GM19467 (cell line): ENCODE measurements around the gene COL6A2.

Source experiments
- ATAC-seq: cut with Tn5 transposase; IDR thresholded peaks from one replicate; pipeline ENCODE4 v1.9.1; 2021; ENCODE audit warnings: mild to moderate bottlenecking, moderate library complexity; ENCODE audit not compliant: unreplicated experiment

Gene COL6A2

DNA sequence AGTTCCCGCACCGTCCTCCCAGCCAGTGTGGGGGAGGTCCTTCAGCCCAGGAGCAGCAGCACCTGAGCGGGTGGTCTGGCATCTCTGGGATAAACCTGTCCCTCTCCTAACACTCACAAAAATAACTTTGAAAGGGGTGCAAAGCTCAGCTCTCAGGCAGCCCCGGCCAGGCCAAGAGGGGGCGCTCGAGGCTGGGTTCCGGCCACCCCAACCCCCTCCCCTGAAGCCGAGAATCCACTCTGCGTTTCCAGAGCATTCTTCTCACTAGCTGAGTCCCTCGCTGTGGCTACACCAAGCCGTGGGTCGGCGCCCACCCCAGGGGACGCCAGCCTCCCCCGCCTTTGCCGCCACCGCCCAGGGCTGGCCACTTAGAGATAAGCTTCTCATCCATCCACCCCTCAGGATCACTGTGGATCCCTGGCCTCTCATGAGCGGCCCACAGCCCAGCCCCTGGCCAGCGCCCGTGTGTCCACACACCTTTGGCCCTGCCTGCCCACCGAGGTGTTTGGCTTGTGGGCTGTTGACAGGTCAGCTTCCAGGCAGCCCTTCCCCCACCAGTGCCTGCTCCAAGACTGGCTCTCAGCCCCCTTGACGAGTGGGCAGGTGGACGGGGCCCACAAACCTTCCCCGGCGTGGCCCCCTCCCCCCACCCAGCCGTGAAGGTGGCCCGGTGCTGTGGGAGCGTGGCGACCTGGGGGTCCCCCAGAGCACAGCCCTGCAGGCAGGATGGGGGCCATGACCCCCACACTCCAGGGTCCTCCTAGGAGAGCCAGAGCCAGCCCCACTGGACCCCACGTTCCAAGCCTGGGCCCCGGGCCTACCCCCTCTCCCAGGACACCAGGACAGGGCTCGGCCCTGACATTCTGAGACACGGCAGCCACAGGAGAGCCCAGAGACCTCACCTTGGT lies 55.6 kb downstream of the COL6A2 start:
- no peak for ATAC-seq

DNA sequence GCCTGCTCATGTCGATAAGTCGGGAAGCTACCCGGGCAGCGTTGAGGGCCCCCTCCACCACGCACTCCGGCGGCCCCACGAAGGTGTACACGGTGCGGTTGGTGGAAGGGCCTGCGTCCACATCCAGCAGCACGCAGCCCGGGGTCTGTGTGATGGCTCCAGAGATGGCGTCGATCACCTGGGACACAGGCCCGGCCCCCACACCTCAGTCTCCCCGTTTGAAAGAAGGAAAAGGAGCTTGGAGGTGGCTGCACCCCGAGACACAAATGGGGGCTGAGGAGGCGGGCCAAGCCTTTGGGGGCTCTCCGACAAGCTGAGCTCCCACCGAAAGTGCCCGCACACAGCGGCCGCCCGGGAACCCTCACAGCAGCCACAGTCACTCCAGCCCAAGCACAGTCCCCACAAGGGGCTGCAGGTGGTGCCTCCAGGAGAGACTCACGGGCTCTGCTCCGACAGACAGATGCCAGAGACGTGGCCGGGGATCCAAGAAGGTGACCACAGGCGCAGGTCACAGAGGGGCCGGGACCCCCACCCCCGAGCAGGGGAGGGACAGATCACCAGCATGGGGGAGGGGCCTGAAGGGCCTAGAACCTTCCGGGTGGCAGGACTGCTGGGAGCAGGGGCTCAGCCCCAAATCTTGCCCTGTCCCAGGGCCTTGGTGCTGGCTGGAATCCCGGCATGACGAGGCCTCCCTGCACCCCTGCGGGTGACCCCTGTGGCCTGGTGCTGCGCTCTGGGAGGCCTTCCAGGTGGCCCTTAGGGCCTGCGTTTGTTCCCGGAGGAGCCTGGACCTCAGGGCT lies 56.4 kb downstream of the COL6A2 start:
- ATAC-seq: no peak

DNA sequence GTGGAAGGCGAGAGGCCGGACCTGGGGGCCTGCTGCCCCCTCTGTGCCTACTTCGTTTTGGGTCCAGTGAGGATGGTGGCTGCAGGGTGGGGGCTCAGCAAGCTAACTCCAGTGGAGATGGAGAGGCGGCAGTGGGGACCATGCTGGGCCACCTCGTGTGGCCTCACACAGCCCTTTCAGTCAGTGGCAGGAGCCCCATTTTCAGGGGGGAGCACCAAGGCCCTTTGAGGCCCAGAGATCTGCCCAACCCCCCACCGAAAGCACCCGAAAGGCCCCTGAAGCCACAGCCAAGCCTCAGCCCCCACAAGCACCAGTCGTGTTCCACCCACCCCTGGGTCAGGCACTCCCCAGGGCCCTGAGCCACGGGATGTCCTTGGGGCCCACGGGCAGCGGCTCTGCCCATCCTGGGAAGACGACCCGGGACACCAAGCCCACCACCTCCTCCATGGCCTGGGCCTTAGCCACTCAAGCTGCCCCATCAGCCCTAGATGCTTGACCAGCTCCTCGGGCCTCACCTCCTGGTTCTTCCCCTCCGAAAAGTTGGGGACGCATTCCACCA lies 57.1 kb downstream of the COL6A2 start:
- no peak for ATAC-seq

DNA sequence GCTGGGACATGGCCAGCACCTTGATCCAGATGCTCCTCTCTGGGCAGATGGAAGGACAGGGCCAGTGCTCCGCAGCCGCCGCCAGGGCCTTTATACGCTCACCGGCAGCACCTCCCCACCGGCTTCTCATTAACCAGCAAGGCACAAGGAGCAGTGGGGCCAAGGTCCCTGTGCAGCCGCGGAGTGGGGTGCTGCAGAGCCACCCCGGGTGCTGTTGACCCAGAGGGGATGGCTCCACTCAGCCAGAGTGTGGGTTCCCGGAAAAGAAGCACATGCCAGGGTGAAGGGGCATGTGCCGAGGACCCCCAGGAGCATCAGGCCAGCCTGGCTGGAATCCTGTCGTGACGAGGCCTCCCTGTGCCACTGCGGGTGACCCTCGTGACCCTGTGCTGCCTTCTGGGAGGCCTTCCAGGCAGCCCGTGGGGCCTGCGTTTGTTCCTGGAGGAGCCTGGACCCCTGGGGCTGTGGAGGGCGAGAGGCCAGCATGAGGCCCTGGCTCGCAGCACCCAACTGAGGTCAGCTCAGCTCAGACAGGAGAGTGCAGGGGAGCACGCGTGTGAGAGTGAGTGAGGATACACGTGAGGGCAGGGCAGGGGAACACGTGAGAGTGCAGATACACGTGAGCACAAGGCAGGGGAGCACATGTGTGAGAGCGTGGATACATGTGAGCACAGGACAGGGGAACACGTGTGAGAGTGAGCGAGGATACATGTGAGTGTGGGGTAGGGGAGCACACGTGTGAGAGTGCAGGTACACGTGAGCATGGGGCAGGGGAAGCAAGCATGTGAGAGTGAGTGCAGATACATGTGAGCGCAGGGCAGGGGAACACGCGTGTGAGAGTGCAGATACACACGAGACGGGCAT lies 57.8 kb downstream of the COL6A2 start, which contains the start of gene FTCD:
FTCD (minus strand) TSS at position 66 of the 864 bp plus-strand sequence; CDS start at position 10, 56 bp downstream.
- ATAC-seq: no peak

DNA sequence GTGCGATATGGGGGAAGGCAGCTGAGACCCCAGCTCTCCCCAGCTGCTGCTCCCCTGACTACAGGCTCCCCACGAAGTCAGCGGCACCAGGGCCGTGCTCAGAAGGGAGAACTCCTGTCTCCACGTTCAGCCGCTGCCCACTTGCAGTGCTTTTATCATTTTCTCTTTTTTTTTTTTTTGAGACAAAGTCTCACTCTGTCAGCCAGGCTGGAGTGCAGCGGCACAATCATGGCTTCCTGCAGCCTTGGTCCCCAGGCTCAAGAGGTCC lies 58.4 kb downstream of the COL6A2 start:
- no peak for ATAC-seq

DNA sequence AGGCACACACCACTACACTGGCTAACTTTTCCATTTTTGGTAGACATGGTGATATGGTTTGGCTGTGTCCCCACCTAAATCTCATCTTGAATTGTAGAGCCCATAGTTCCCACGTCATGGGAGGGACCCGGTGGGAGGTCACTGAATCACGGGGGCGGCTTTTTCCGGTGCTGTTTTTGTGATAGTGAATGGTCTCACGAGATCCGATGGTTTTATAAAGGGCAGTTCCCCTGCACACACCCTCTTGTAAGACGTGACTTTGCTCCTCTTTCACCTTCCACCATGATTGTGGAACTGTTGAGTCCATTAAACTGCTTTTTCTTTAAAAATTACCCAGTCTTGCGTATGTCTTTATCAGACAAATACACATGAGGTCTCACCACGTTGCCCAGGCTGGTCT lies 58.8 kb downstream of the COL6A2 start:
- ATAC-seq: no peak

DNA sequence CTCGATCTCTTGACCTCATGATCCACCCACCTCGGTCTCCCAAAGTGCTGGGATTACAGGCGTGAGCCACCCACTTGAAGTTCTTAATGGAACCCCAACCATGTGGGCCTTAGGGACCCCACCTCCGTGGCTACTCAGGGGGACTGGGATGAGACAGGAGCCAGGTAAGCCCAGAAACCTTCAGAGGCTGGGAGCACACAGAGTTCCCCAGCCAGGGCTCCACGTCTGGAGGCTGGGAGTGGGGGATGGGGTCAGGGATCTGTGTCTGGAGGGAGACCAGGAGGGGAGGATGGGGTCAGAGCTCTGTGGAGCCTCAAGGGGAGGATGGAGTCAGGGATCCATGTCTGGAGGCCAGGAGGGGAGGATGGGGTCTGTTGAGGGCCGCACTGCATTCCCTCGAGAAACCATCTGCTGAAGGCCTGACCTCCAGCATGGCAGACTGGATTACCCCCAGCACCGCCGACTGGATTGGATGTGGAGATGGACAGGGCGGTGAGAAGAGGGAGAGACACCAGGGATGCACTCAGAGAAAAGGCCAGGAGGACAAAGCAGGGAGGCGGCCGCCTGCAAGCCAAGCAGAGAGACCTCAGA lies 59.6 kb downstream of the COL6A2 start:
- no peak for ATAC-seq

DNA sequence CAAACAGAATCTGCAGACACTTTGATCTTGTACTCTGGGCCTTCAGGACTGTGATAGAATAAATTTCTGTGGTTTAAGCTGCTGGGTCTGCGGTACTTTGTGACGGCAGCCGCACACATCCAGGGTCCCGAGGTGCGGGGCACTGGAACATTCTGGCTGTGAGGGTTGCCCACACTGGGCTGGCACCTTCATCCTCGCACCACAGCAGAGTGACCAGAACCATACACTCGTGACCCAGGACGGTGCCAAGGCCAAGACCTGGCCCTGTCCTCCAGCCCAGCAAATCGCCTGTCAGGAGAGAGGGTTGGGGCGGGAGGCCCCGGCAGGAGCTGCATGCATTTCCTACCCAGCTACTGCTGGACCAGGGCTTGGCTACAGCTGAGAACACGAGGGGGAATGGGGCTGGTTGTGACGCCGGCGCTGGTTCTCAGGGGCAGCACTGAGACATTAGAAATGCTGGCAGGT lies 60.1 kb downstream of the COL6A2 start:
- ATAC-seq: no peak

DNA sequence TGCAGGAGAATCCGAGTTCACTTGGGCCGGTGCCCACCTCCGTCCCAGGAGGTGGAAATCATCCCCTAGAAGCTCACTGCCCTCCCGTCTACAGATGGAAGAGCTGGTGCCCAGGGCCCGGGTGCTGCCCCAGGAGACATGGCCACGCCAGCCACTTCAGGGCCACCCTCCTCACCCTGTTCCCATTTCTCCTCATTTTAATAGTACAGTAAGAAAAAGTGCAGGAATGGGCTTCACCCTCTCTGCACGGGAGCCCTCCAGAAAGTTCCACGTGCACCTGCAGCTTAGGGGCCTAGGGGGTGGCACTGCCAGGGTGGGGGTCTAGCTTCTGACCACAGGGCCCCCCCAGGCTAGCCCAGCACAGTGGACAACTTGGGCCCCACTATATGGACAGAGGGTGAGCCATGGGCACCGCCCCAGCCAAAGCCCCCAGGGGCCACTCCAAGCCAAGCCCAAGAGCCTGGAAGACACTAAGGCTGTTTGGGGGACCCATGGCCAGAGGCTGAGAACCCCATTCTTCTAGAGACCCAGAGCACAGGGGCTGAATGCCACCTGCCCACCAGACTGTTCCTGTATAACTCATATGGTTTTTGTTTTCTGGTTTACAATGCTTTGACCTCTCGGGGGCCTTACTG lies 60.9 kb downstream of the COL6A2 start:
- ATAC-seq: no peak

DNA sequence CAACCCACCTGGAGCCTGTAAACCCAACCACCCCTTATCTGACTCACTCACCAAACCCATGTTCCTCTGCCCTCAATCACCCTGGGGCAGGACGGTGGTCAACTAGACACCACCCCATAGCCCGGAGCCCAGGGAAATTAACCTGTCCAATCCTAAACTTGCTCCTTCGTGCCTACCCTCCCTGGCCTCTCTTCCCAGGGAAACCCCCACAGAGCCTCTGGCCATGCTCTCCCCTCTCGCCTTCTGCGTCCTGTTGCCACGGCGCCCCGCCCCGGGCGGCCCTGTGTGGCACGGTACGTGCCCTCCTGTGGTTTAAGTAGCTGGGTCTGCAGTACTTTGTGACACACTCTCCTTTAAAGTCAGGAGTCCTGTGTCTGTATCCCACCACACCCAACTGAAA lies 61.5 kb downstream of the COL6A2 start:
- no peak for ATAC-seq

DNA sequence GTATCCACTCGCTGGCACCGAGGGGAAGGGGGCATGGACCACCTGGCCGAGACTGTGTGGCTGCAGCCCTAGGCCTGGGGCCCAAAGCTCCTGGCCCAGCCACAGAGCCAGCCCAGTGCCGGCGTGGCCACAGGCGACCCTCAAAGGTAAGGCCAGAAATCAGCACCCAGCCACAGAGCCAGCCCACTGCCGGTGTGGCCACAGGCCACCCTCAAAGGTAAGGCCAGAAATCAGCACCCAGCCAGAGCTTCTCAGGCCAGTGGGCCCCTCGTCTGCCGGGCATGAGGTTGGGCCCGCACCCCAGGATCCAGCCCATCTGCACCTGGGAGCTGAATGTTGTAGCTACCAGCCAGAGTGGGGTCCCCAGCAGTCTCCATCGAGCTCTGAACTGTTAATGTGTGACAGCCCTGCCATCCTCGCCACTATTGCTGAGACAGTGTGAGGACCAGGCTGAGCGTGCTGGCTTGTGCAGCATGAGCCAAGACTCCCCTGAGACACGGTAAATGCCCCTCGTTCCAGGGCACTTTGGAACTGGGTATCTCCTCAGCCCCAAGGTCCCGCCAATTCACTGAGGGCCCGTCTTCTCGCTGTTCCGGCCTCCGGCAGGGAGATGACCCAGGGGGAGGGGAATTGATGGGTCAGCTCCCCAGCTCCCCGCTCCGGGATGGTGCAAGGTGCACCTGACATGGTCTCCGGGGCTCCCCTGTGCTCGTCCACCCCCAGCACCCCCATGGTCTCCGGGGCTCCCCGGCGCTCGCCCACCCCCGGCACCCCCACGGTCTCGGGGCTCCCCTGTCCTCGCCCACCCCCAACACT lies 62.1 kb downstream of the COL6A2 start:
- no peak for ATAC-seq

DNA sequence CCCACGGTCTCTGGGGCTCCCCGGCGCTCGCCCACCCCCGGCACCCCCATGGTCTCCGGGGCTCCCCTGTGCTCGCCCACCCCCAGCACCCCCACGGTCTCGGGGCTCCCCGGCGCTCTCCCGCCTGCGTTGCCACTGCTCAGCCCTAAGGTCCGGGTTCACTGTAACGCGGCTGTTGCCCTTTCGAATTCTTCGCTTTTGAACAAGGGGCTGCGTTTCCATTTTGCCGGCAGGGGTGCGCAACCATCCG lies 62.7 kb downstream of the COL6A2 start:
- ATAC-seq: no peak

DNA sequence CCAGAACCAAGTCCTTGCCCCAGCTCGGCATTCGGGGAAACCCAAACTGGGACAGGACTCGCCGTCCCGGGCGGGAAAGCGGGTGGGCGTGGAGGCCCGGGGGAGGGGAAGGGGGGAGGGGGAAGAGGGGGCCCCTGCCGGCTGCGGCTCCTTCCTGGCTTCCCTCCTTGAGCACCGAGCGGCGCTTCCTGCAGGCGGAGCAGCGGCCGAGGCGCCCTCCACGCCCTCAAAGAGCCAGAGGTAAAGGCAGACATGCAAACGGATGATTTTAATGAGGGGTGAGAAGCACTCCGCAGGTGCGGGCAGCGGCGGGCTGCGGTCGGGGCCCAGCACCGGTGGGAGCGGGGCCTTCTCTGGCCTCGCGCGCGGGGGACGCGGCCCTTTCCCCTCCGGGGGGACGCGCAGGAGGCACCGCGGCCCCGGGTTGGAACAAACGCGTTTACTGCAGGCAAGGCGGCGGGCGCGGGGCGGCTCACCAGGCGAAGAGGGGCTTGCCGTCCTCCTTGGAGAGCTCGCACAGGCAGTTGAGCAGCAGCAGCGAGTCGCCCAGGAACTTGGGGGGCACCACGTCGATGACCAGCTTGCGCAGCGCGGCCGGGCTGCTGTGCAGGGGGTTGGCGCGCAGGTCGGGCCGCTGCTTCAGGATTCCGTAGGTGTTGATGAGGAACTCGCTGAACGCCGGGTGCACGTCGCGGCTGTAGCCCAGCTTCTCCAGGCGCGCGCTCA lies 63.2 kb downstream of the COL6A2 start:
- no peak for ATAC-seq

DNA sequence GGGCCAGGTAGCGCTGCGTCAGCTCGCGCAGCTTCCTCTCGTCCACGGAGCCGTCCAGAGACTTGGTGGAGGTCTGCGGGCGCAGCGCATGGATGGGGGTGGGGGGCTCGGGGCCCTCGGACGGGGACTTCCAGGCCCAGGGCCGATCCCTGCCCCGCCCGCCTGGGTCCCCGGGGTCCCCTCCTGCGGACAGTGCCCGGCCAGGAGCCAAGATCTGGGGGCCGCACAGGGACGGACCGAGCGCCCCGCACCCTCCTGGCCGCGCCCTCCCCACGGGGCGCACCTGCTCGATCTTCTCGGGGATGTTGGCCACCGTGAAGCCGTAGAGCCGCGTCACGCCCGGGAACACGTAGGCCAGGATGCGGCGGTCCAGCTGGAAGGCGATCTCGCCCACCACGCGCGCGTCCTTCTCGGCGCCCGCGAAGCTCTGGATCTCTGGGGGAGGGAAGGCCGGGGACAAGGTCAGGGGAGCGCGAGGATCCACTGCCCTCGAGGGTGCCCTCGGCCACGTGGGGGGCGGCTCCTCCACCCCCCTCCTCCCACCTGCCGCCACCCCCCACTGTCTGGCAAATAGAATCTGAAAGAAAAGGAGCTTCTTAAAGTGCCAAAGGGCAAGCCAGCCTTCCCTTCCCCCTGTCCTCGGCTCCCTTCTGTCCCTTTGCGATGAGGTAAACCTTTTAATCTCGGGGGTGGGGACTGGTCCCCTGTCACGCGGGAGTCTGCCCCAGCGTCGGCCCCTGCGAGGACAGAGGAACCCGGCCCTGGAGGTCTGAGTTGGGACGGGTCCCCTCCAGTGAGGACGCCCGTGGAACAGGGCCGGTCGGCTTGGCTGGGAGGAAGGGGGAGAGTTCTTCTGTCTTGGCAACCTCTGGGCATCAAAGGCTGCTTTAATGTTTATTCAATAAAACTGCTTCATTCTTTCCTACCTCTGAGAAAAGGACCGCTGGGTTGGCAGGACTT lies 64.0 kb downstream of the COL6A2 start:
- ATAC-seq: no peak

DNA sequence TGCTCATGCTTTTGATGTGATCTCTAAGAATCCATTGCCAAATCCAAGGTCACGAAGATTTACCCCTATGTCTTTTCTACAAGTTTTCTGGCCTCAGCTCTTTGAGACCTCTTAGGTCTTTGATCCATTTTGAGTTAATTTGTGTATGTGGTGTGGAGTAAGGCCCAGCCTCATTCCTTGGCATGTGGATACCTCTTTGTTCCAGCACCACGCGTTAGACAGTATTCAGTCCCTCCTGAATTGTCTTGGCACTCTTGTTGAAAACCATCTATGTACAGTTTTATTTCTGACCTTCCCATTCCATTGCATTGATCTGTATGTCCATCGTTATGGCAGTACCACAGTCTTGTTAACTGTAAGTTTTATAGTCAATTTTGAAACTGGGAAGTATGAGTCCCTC lies 65.5 kb downstream of the COL6A2 start:
- no peak for ATAC-seq

DNA sequence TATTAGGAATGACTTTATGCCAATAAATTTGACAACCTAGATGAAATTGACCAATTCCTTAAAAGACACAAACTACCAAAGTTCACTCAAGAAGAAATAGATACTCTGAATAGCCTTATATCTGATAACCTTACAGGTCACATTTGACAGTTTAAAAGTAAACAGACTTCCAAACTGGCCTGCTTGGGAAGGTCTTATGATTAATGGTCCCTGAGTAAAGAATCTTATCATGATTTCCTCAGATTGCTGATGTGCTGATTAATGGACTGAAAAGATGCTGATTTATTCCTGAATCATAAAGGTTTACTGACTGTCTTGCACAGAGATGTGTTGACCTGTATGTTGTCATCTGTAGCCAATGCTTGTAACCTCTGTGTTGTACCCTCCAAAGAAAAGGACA lies 67.2 kb downstream of the COL6A2 start:
- ATAC-seq: no peak

DNA sequence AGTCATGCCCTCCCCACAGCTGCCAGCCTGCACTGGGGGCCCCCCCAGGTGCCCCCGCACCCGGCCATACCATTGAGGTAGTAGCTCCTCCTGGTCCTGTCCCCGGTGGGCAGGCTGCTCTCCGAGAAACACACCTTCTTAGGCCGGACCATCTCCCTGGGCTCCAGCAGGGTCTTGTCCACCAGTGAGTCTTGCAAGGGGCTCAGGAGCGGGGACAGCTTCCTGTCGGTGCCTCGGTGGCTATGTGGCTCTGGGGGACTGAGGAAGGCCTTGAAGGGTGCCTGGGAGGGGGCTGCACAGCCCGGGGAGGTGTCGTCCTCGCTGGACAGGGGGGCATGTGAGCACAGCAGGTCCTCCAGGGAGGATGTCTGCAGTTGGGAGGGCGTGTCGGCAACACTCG lies 70.3 kb downstream of the COL6A2 start:
- no peak for ATAC-seq
